Left kidney (tissue), 2 donors: Measurements from ENCODE around the gene CACNG1. TPM values are rescaled to one million over a fixed set of nuclear protein-coding genes. Genes with fewer than 3 reads are reported as not detected.

Source experiments
- DNase-seq: peaks from one replicate; pipeline ENCODE4 v3.0.0-alpha.2; 2013
- polyA plus RNA-seq: library from polyadenylated mRNA; unstranded; fragments of 120-200 nt; gene quantifications from one replicate; pipeline ENCODE4 v1.2.1, GENCODE V29; 2013; ENCODE audit not compliant: insufficient read length

The CACNG1 gene
- polyA plus RNA-seq, 1 donor, result not detected

GRCh38 chr17:67051837-67052236 is 7.5 kb downstream of the CACNG1 start:
- no peak for DNase-seq

GRCh38 chr17:67052720-67053437 is 8.5 kb downstream of the CACNG1 start:
- DNase-seq, result no peak

DNA sequence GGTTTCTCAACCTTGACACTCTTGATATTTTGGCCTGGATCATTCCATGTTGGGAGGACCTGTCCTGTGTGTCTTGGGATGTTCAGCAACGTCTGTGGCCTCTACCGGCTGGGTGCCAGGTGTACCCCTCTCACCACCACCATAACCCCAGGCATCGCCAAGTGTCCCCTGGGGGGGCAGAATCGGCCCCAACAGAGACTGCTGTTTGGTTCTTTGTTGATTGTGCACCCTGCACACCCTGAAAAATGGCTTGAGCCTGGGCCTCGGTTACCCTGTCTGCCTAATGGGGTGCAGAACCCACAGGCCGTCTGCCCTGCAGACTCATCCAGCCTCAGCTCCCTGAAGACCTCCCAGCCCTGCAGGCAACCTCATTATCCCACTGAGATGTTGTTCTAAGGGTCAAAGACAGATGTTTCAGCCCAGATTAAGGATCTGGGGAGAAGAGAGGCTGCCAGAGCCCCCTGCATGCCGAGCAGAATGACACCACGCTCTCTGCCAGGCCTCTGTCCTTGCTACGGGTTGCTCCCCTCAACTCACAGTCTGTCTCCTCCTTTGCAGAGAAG is 9.2 kb downstream of the CACNG1 start:
- DNase-seq, result no peak

DNA sequence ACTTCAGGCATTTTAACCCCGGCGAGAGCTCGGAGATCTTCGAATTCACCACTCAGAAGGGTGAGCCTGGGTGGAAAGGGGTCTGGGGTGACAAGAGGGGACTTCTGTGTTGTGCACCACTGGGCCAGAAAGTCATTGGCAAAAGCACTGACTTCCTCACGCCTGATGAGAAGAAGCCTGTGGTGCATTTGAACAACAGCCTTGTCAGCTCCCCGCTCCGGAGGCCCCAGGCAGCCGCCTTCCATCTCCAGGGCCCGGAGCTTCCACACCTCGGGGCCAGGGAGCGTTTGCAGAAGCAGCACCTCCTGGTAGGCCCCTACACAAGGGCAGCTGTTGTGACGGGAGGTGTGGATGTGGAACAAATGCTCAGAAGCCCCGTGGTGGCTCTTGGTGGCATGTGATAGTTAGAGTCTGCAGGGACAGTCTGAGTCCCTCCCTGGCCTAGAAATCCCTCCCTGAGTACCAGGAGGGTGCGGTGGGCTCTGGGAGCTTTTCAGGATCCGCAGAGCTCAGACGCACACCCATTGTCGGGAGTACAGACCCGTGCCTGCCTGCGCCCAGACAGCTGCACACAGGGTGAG is 9.7 kb downstream of the CACNG1 start:
- no peak for DNase-seq

DNA sequence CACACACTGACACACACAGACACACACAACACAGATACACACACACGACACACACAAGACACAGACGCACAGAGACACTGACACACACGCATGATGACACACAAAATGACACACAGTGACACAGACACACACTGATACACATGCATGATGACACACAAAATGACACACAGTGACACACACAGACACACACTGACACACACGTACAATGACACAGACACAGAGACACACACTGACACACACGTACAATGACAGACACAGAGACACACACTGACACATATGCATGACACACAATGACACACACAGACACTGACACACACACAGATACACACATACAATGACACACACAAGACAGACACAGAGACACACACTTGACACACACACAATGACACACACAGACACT is 10.3 kb downstream of the CACNG1 start:
- DNase-seq, result no peak

DNA sequence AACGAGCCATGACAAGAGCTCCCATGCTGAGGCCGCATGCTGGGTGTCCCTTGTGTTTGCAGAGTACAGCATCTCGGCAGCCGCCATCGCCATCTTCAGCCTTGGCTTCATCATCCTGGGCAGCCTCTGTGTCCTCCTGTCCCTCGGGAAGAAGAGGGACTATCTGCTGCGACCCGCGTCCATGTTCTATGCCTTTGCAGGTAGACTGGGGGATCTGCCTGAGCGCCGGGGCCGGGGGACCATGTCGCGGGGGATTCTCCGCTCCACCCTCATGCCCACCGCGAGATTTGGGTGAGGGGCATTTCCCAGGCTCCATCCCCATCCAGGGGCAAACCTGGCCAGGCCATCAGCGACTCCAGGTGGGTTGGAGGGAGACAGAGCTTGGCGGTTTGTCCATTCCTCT is 10.7 kb downstream of the CACNG1 start:
- no peak for DNase-seq

DNA sequence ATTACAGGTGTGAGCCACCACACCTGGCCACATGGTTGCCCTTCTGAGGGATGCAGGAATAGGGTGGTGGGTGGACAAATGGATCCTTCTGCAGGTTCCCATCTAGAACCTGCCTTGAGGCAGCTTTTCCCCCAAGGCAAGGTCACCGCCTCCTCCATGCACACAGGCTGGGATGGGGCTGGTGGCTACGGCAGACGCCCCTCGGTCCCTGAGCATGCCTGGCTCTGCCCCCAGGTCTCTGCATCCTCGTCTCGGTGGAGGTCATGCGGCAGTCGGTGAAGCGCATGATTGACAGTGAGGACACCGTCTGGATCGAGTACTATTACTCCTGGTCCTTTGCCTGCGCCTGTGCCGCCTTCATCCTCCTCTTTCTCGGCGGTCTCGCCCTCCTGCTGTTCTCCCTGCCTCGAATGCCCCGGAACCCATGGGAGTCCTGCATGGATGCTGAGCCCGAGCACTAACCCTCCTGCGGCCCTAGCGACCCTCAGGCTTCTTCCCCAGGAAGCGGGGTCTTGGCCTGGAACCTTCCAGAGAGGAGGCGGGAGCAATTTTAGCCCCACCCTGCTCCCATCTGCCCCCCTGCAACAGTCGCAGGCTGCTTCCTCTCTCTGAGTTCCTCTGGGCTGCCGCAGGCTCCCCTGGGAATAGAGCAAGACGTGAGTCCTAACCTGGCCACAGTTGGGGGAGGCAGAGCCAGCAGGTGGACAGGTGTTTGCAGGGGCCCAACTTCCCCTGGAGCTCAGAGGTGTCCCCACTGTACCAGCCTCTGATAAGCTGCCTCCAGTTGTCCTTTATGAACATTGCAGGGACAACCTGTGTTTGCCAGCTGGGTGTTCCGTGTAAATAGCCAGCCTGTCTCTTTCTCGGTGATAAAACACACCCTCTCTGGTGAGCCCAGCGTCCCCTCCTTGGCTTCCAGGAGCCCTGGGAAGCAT is 11.7 kb downstream of the CACNG1 start:
- DNase-seq, result no peak

DNA sequence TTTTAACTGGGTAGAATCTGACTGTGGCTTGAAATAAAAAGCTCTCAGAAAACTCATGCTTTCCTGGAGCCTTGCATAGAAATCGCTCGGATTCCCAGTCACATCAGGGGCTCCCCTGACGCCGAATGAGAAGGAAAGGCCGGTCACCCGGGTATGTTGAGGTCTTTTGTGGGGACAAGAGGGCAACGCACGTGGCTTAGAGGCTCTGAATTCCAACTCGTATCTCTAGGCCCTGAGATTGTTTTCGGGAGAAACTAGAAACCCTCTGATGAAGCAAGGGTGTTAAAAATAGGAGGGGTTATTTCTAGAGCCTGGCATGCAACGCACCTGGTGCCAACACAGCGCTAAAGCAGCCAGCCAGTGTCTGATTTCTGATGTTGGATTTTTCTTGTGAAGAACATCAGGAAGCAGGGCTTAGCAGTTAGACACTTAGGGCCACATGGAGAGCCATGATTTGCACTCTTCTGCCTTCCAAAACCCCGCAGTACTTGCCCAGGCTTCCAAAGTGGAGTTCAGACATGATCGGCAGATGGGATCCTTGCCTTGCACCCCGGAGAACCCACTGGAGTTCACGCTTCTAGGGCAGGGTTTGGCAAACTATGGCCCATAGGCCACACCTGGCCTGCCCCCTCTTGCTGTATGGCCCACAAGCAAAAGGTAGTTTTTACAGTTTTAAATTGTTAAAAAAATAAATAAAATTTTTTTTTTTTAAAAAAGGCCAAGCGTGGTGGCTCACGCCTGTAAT is 12.6 kb downstream of the CACNG1 start:
- no peak for DNase-seq

- DNase-seq, result no peak
Measured at GRCh38 chr17:67058036-67058435, 13.7 kb downstream of the CACNG1 start.

GRCh38 chr17:67059372-67059771 is 15.0 kb downstream of the CACNG1 start:
- no peak for DNase-seq

DNA sequence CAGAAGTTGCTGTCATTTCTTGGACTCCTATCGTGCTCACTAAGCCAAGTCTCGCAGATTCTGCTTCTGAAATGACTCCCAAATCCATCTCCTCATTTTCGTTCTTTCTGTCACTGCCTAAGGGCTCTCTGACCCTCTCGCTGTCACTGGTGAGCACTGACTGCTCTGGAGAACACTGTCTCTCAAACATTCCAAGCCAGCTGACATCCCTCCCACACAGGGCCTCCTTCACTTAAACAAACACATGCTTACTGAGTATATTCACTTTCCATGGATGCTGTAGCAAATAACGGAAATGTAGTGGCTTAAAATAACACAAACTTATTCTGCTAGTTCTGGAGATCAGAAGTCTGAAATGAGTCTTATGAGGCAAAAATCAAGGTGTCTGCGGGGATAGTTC is 18.8 kb downstream of the CACNG1 start:
- peak; percentile 32 for DNase-seq

GRCh38 chr17:67066717-67067116 is 22.4 kb downstream of the CACNG1 start:
- DNase-seq, result no peak

GRCh38 chr17:67067571-67068482 is 23.5 kb downstream of the CACNG1 start:
- peak; percentile 24 for DNase-seq

DNA sequence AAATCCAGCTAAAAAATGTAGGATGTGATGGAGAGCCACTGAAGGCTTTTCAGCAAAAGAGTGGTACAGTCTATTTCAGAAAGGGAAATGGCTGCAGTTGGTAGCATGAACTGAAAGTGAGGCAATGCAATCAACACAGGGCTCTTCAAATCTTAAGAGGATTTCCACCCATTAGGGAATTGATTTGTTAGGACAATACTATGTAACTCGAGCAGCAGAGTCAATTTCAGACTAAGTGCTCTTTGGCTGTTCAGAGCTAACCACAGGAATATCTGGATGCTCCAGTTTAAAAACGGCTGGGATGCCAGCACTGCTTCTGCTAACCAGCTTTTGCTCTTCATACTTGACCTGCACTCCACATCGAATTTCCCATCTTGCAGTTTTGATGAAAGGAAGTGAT is 24.6 kb downstream of the CACNG1 start:
- no peak for DNase-seq

- no peak for DNase-seq
Measured at GRCh38 chr17:67069603-67070136, 25.3 kb downstream of the CACNG1 start.

DNA sequence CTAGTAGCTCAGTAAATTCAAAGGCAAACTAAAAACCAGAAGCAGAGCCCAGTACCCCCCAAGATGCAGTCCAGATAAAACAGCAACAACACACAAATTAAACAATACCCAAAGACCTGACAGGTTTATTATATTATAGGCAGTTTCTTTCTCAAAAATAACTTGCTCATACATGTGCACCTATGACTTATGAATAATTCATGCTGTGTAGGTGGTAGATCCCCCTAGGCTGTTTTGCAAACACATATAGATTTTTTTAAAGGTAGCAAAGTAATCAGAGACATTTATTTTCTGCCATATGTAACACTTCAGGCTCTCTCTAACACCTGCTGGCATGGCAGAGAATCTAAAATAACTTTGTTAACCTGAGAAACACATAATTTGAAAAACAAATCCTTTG is 27.2 kb downstream of the CACNG1 start:
- no peak for DNase-seq

- no peak for DNase-seq
Measured at GRCh38 chr17:67072885-67073284, 28.5 kb downstream of the CACNG1 start.

GRCh38 chr17:67074781-67075180 is 30.4 kb downstream of the CACNG1 start:
- no peak for DNase-seq

DNA sequence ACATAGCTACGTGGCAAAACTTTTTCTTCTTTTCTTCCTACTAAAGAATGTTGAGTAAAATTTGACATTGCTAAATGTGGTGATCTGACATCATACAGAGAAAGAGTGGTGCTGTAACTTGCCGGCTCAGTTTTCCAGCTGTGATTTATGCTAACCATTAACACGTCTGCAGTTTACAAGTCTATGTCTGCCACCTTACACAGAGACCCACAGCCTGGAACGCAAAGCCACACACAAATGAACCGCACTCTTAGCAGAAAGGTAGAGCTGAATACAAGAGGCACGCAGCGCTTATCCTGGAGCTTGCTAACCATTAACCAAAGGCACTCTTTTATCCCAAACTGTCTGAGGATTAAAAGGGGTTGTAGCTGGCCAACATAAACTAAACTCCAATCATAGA is 31.9 kb downstream of the CACNG1 start:
- peak; percentile 62 for DNase-seq

DNA sequence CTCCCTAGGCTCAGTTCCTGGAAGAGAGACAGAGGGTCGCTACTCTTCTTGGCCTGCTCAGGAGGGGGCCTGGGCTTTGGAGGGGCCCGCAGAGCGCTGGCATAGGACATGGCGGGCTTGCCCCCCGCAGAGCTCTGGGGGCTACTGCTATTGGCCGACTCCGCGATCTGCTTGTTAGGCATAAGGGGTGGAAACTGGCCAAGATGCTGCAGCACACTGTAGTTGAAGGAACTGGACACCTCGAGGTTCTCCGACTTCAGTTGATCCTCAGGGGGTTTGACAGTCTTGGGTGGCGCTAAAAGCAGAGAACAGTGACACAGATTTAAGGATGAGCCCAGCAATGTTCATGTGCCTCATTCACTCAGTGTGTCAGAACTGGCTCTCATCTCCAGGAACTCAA is 33.9 kb downstream of the CACNG1 start:
- no peak for DNase-seq

DNA sequence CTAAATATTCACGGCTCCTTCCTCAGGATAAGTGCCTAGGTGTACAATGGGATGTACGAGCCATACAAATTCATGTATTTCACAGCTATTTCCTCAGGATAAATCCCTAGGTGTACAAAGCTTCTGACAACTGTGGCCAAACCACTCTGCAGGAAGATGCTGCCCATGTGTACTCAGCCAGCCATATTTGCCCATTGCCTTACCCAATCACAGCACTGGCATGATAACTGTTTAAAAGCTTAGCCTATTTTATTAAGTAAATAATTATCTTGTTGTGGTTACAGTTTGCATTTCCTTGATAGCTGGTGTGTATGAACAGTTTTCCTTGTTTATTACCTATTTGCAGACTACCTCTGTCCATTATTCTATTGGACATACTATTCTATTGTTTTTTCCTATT is 35.1 kb downstream of the CACNG1 start:
- no peak for DNase-seq
